Erythroblast (primary cell): ENCODE results near the gene SMARCD3.

Experiments used
- GATA1 ChIP-seq: IDR thresholded peaks from 2 replicates; pipeline ENCODE4 v1.6.1; 2011; ENCODE audit warnings: low read depth, mild to moderate bottlenecking, control low read depth, low read length, moderate library complexity
- POLR2A ChIP-seq: IDR thresholded peaks from 2 replicates; pipeline ENCODE4 v1.6.1; 2011; ENCODE audit warnings: mild to moderate bottlenecking, low read length

- no peak for TF ChIP-seq POLR2A
- TF ChIP-seq GATA1 = no peak
Measured at GRCh38 chr7:151251328-151251688, 2.8 kb upstream of the SMARCD3 start.
